ENCODE data around the gene LONP1.
"Not testable (repeated sequence)": the region's sequence is repeated elsewhere in the genome, so short reads cannot be mapped to it uniquely, and the experiment has no call there.

LONP1 gene

GRCh38 chr19:5719961-5720790 lies at the start of gene LONP1, which contains the start of gene CATSPERD:
LONP1 (minus strand) TSS chr19:5720146; CDS start chr19:5720132, 14 bp downstream.
CATSPERD (plus strand) TSS chr19:5720637; CDS start chr19:5720738, 101 bp downstream.
- DNase-seq = peak; percentile 98

- no peak for DNase-seq
Measured at GRCh38 chr19:5767949-5768348, 48.0 kb upstream of the LONP1 start.

- no peak for DNase-seq
Measured at GRCh38 chr19:5765220-5765619, 45.3 kb upstream of the LONP1 start.

- DNase-seq = no peak
Measured at GRCh38 chr19:5762608-5763217, 42.8 kb upstream of the LONP1 start.

DNA sequence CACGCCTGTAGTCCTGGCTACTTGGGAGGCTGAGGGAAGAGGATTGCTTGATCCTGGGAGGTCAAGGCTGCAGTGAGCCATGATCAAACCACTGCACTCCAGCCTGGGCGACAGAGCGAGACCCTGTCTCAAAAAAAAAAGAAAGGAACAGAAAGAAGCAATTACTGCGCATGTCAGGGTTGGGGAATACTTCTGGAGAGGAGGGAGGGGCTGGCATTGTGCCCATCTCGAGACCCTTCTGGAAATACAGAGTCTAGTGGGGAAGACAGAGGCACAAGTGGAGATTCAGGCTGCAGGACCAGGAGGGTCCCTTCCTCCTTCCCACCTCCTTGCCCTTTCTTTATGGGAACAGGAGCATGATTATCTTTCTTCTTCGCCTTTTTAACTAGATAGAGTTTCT lies 33.8 kb upstream of the LONP1 start:
- no peak for DNase-seq

DNA sequence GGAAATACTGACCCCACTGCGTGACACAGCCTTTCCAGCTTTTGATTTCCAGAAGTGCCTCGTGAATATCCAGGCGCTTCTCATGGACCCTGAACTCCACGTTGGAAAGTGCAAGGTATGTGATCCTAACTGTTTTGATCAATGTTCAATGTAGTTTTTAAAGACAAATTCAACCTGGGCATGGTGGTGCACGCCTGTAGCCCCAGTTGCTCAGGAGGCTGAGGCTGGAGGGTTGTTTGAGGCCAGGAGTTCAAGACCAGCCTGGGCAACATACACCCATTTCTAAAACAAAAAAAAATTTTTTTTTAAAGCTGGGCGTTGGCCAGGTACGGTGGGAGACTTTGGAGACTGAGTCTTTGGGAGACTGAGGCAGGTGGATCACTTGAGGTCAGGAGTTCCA lies 31.8 kb upstream of the LONP1 start:
- DNase-seq = no peak

GRCh38 chr19:5749505-5749904 lies 29.6 kb upstream of the LONP1 start:
- no peak for DNase-seq

- not testable (repeated sequence) for DNase-seq
Measured at GRCh38 chr19:5748920-5749319, 29.0 kb upstream of the LONP1 start.

- not testable (repeated sequence) for DNase-seq
Measured at GRCh38 chr19:5744999-5745398, 25.1 kb upstream of the LONP1 start.

DNA sequence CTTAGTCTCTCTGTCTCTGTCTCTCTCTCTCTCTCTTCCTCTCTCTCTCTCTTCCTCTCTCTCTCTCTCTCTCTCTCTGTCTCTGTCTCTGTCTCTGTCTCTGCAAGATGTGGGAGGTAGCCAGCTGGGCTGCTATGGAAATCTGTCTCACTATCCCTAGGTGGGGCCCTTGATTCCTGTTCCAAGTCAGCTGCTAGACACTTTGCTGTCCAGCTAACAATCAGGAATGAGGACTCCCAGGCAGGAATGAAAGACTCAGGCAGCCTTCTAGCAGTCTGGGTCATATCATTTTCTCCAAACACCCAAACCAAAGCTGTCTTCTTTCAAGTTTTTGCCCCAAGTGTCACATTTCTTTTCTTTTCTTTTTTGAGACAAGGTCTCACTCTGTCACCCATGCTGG lies 23.7 kb upstream of the LONP1 start:
- no peak for DNase-seq

DNA sequence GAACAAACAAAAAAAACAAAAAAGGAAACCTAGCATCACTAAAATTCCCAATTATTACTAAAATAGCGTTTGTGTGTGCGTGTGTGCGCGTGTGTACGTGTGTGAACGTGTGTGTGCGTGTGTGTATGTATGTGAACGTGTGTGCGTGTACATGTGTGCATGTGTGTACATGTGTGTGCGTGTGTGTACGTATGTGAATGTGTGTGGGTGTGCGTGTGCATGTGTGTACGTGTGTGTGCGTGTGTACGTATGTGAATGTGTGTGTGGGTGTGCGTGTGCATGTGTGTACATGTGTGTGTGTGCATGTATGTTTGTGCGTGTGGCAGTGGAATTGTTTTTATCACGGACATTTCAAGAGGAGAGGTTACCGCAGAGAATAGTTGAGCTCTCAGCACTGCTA lies 22.1 kb upstream of the LONP1 start:
- no peak for DNase-seq

- DNase-seq = no peak
Measured at GRCh38 chr19:5738423-5738822, 18.5 kb upstream of the LONP1 start.

DNA sequence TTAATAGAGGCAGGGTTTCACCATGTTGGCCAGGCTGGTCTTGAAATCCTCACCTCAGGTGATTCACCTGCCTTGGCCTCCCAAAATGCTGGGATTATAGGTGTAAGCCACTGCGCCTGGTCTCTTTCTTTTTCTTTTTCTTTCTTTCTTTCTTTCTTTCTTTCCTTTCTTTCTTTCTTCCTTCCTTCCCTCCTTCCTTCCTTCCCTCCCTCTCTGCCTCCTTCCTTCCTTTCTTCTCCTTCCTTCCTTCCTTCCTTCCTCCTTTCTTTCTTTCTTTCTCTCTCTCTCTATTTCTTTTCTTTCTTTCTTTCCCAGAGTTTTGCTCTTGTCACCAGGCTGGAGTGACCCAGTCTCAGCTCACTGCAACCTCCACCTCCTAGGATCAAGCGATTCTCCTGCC lies 13.2 kb upstream of the LONP1 start:
- not testable (repeated sequence) for DNase-seq

GRCh38 chr19:5727453-5728050 lies 7.6 kb upstream of the LONP1 start:
- DNase-seq = no peak

DNA sequence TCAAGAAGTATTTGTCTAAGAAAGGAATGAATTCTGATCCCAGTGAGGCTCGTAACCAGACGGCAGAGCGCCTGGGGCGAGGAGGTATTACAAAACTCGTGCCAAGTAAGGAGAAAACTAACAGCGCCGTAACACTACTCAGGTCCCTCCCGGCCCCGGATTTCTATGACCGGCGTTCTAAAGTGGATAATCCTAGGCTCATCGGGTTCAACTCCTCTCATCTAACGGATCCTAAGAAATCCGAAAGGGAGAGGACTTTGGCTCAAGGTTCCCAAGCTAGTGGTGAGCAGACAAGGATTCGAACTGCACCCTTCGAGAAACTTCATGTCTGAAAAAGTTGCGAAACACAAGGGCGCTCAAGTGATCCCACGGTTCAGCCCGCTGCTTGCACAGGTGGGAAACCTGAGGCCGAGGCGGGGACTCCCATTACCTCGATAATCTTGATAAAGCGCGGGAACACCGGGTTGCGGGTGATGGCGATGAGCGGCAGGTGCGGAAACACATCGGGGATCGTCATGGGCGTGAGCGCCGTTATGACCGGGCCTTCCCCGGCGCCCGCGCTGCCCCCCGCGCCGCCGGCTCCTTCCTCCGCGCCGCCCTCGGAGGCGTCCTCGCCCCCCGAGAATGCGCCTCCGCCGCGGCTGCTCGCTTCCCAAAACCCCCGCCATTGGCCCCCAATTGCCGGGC lies 529 bp downstream of the LONP1 start:
- peak; percentile 17 for DNase-seq

- DNase-seq = no peak
Measured at GRCh38 chr19:5718579-5719273, 1.2 kb downstream of the LONP1 start.

DNA sequence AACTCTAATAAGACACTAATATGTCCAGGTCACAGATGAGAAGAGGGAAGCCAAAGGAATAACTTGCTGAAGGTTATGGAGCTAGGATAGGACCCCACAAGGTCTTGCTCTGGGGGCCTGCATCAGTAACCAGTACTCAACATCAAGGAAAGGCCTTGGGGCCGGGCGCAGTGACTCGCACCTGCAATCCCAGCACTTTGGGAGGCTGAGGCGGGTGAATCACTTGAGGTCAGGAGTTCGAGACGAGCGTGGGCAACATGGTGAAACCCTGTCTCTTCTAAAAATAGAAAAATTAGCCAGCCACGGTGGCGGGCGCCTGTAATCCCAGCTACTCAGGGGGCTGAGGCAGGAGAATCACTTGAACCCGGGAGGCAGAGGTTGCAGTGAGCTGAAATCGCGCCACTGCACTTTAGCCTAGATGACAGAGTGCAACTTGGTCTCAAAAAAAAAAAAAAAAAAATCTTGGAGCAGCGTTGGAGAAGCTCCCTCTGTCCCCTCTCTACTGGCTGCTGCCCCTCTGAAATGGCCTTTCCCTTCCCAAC lies 1.8 kb downstream of the LONP1 start:
- DNase-seq = no peak

DNA sequence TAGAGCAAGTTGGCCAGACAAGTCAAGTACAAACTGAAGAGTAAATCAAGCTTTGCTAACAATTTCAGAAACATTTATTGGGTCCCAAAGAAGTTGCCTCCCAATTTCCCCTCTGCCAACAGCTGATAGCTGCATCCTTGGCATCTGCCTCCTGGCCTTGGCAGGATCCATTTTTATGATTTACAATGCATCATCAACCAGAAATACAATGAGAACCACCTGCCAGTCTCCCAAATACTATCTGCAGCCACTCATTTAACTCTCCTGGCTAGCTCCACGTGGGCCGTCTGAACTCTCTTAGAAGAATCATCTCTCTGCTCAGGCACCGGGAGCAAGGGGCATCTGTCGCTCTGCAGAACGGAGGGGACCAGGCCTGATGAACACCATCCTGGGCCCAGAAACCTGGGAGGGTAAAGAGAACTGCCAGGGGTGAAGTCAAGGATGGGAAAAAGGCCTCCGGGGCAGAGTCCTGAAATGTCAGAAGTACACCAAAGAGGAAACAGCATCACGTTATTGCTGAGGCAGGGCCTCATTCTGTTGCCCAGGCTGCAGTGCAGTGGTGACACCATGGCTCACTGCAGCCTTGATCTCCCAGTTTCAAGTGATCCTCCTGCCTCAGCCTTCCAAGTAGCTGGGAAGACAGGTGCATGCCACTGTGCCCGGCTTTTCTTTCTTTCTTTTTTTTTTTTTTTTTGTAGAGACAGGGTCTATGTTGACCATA lies 2.6 kb downstream of the LONP1 start:
- DNase-seq = no peak

GRCh38 chr19:5714816-5715215 lies 5.1 kb downstream of the LONP1 start:
- DNase-seq = no peak

DNA sequence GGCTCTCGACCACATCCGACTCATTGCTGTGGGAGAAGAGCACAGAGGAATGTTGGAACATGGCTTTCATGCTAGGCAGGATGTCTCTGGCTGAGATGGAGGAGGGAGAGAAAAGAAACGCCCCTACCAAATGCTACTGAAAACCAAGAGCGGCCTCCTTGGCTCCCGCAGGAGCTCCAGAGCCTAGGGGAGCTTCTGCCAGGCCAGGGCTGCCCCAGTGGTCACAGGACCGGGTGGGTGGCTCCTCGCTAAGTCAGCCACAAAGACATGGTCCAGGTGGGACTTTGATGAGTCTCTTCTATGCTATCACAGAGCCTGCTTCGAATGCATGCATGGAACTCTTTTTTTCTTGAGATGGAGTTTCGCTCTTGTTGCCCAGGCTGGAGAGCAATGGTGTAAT lies 6.7 kb downstream of the LONP1 start:
- no peak for DNase-seq

- DNase-seq = no peak
Measured at GRCh38 chr19:5711713-5712161, 8.2 kb downstream of the LONP1 start.

DNA sequence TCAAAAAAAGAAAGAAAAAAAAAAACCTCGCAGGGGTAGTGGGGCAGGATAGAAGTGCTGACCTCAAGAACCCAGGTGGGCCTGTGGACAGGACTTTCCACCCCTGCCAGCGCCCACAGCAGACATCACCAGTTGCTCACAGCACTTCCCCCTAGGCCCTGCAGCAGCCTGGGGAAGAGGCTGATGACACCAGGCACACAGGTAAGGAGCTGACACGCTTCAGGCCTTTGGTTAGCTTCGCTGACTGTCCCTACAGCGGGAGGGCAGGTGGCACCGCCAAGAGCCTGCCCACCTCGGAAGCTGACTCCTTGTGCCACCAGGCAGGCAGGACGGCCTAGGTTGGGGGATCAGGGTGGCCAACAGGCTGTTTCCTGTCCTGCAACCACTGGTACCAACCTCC lies 8.9 kb downstream of the LONP1 start:
- DNase-seq = no peak

Measured in CD4-positive, alpha-beta T cell treated with Interleukin-6 for 4 hours (primary cell).